AG04450 (cell line): Measurements from ENCODE around the gene MORN4. TPM values are rescaled to one million over a fixed set of nuclear protein-coding genes. Genes with fewer than 3 reads are reported as not detected.
A peak's percentile ranks its signal among the peaks of the same experiment; 100 is the strongest.
"Not testable (repeated sequence)": the region's sequence is repeated elsewhere in the genome, so short reads cannot be mapped to it uniquely, and the experiment has no call there.

Experiments used
- CTCF ChIA-PET: fragments of 300-600, 350-600 bp; formaldehyde crosslinking; extraction: SDS; loops from one replicate; lab custom pipeline; 2022; ENCODE audit warnings: antibody characterized with exemption, inconsistent platforms; lab: Charles Lee
- POLR2A ChIA-PET: fragments of 350-600 bp; formaldehyde crosslinking; extraction: SDS; loops from one replicate; lab custom pipeline; 2021; ENCODE audit warnings: antibody characterized with exemption, inconsistent platforms; lab: Yijun Ruan, JAX
- DNase-seq: peaks from one replicate; pipeline ENCODE4 v3.0.0-alpha.2; 2011; ENCODE audit warnings: low read depth, low spot score
- H3K27ac ChIP-seq: one replicate; pipeline ENCODE4 v1.5.1; 2012; ENCODE audit warnings: low read depth, low read length, control low read depth
- H3K27me3 ChIP-seq: one replicate; pipeline ENCODE4 v1.6.0; 2012; ENCODE audit warnings: low read length; ENCODE audit not compliant: control insufficient read depth, insufficient read depth
- H3K4me3 ChIP-seq: 2 replicates; pipeline ENCODE4 v1.5.1; 2011; ENCODE audit warnings: mild to moderate bottlenecking, low read depth, low read length, control low read depth
- H3K9me3 ChIP-seq: 2 replicates; pipeline ENCODE4 v1.5.1; 2012; ENCODE audit warnings: low read length; ENCODE audit not compliant: control insufficient read depth, insufficient read depth
- CTCF ChIP-seq: IDR thresholded peaks from 2 replicates; pipeline ENCODE4 v1.5.1; 2011; ENCODE audit warnings: low read depth, low read length, control low read depth, inconsistent platforms
- polyA plus RNA-seq: library from polyadenylated mRNA; depleted of rRNA; stranded (reverse); fragments of >200 nt; gene quantifications from 2 replicates; pipeline ENCODE4 v1.2.3, GENCODE V29; 2011

Gene MORN4
- polyA plus RNA-seq, 1 experiment = 16.0 TPM

- CTCF ChIA-PET = interaction anchor here (2.3 kb wide), 1 partner anchor 13 kb away, joined by 9 read pairs; no protein-coding TSS in a partner anchor
- POLR2A ChIA-PET = no interaction called here
- Histone ChIP-seq H3K9me3 (no peaks in the 10 kb centered on the region), H3K4me3 (no peak overlapping the region), H3K27ac (no peak overlapping the region), H3K27me3 (no peaks in the 10 kb centered on the region)
- DNase-seq = no peak
- TF ChIP-seq CTCF = no peak
Observed at GRCh38 chr10:97664282-97664850, 31.1 kb upstream of the MORN4 start.

GRCh38 chr10:97659589-97659988, 26.3 kb upstream of the MORN4 start:
- Histone ChIP-seq H3K9me3 (no peaks in the 10 kb centered on the region), H3K27ac (no peak overlapping the region), H3K27me3 (no peaks in the 10 kb centered on the region), H3K4me3 (no peak overlapping the region)
- ChIA-PET CTCF (interaction anchor here (0.7 to 2.5 kb wide), 4 partner anchors 18 to 195 kb away, joined by 3 to 7 read pairs (median 4); partner anchors contain the start of gene ANKRD2), POLR2A (interaction anchor here (0.8 kb wide), 1 partner anchor 20 kb away, joined by 3 read pairs; no protein-coding TSS in a partner anchor)
- DNase-seq = no peak
- TF ChIP-seq CTCF = no peak

GRCh38 chr10:97656777-97657176, 23.5 kb upstream of the MORN4 start:
- TF ChIP-seq CTCF = no peak
- DNase-seq = no peak
- POLR2A ChIA-PET = no interaction called here
- Histone ChIP-seq H3K27ac (no peak overlapping the region), H3K9me3 (no peaks in the 10 kb centered on the region), H3K4me3 (no peak overlapping the region), H3K27me3 (no peaks in the 10 kb centered on the region)
- CTCF ChIA-PET = interaction anchor here (0.7 kb wide), 1 partner anchor 111 kb away, joined by 3 read pairs; no protein-coding TSS in a partner anchor

- DNase-seq = no peak
- Histone ChIP-seq H3K27ac (no peak overlapping the region), H3K4me3 (no peak overlapping the region), H3K27me3 (no peaks in the 10 kb centered on the region), H3K9me3 (no peaks in the 10 kb centered on the region)
- CTCF ChIA-PET = no interaction called here
- POLR2A ChIA-PET = no interaction called here
- no peak for TF ChIP-seq CTCF
Observed at GRCh38 chr10:97651773-97652172, 18.5 kb upstream of the MORN4 start.

- no peak for TF ChIP-seq CTCF
- Histone ChIP-seq H3K4me3 (no peak overlapping the region), H3K27me3 (no peaks in the 10 kb centered on the region), H3K9me3 (no peaks in the 10 kb centered on the region), H3K27ac (peak overlapping the region; percentile 22)
- POLR2A ChIA-PET = no interaction called here
- no peak for DNase-seq
- CTCF ChIA-PET = no interaction called here
Observed at GRCh38 chr10:97650726-97651125, 17.4 kb upstream of the MORN4 start.

- ChIA-PET CTCF (interaction anchor here (0.6 to 1.8 kb wide), 5 partner anchors 27 to 185 kb away, joined by 3 to 13 read pairs (median 5); partner anchors contain the start of gene ANKRD2), POLR2A (interaction anchor here (1.0 to 1.7 kb wide), 3 partner anchors 9 to 38 kb away, joined by 5 to 10 read pairs (median 7); partner anchors contain the start of genes AVPI1 and PI4K2A)
- H3K4me3 ChIP-seq, H3K9me3 ChIP-seq, DNase-seq, H3K27me3 ChIP-seq: not testable (repeated sequence)
- peak overlapping the region; percentile 67 for H3K27ac ChIP-seq
Observed at GRCh38 chr10:97649405-97649750, 16.1 kb upstream of the MORN4 start.
